ENCODE results near the gene YAF2. TPM values are rescaled to one million over a fixed set of nuclear protein-coding genes. Genes with fewer than 3 reads are reported as not detected.

Gene YAF2
- total RNA-seq, 1 experiment from 2014 or later, result 27.6 TPM

- Histone ChIP-seq H3K36me3 (ENCODE audit: control insufficient read depth, insufficient read depth, low read length) (no peaks in the 10 kb centered on the region), H3K27ac (ENCODE audit: low read length) (no peak overlapping the region), H3K27me3 (ENCODE audit: control insufficient read depth, insufficient read depth, low read length) (no peaks in the 10 kb centered on the region), H3K4me3 (ENCODE audit: low read depth in 2 of 2, low read length in 2 of 2) (no peak overlapping the region), H3K9me3 (ENCODE audit: control insufficient read depth, insufficient read depth, low read depth, low read length) (no peaks in the 10 kb centered on the region), H3K4me1 (ENCODE audit: control insufficient read depth, insufficient read depth, low read length) (peaks cover 10% of the 10 kb centered on the region; the same call in 1 of the 2 replicates)
- POLR2A ChIA-PET, result no interaction called here
- DNase-seq (ENCODE audit: low read depth, low spot score) (no peak), ATAC-seq (no peak)
- intact Hi-C loops (cut with micrococcal nuclease; ENCODE audit: unreplicated experiment) (loop anchor here (5.0 kb wide), 1 partner anchor 205 kb away; no protein-coding TSS in a partner anchor), in situ Hi-C loops (cut with HindIII; ENCODE audit: low pct_unique_long_range_greater_than_20kb, low sequenced_read_pairs) (no loop called here)
- CTCF ChIA-PET, result no interaction called here
- no TSS peak for BruUV-seq (replicated peaks)
- no peak for TF ChIP-seq TCF7L2 (IDR thresholded peaks at IDR 0.05; ENCODE audit: low read depth, low read length)
- no peak for TF ChIP-seq CTCF (IDR thresholded peaks at IDR 0.05)
- TF ChIP-seq SIN3A (IDR thresholded peaks at IDR 0.05; ENCODE audit: borderline replicate concordance, insufficient read depth, low read depth, low read length), result no peak
- TF ChIP-seq REST (IDR thresholded peaks at IDR 0.05; ENCODE audit: insufficient read depth in 1 of 2, low read depth in 2 of 2, low read length in 1 of 2), result no peak
- TF ChIP-seq POLR2AphosphoS5 (IDR thresholded peaks at IDR 0.05; ENCODE audit: low read depth, low read length), result no peak
These were observed 111.1 kb downstream of the YAF2 start for GRCh38 chr12:42126963-42127362.

GRCh38 chr12:42125388-42125767 is 112.7 kb downstream of the YAF2 start:
- CTCF ChIA-PET, result no interaction called here
- no peaks in the 10 kb centered on the region for H3K27me3 ChIP-seq (ENCODE audit: control insufficient read depth, insufficient read depth, low read length)
- no peaks in the 10 kb centered on the region for H3K4me1 ChIP-seq (ENCODE audit: control insufficient read depth, insufficient read depth, low read length)
- TF ChIP-seq POLR2AphosphoS5 (IDR thresholded peaks at IDR 0.05; ENCODE audit: low read depth, low read length) (no peak), REST (IDR thresholded peaks at IDR 0.05; ENCODE audit: insufficient read depth in 1 of 2, low read depth in 2 of 2, low read length in 1 of 2) (no peak), SIN3A (IDR thresholded peaks at IDR 0.05; ENCODE audit: borderline replicate concordance, insufficient read depth, low read depth, low read length) (no peak), TCF7L2 (IDR thresholded peaks at IDR 0.05; ENCODE audit: low read depth, low read length) (no peak), CTCF (IDR thresholded peaks at IDR 0.05) (no peak)
- no peak overlapping the region for H3K4me3 ChIP-seq (ENCODE audit: low read depth in 2 of 2, low read length in 2 of 2)
- H3K36me3 ChIP-seq (ENCODE audit: control insufficient read depth, insufficient read depth, low read length), result no peaks in the 10 kb centered on the region
- H3K27ac ChIP-seq (ENCODE audit: low read length), result no peak overlapping the region
- DNase-seq (ENCODE audit: low read depth, low spot score), result no peak
- H3K9me3 ChIP-seq (ENCODE audit: control insufficient read depth, insufficient read depth, low read depth, low read length), result no peaks in the 10 kb centered on the region
- in situ Hi-C loops (cut with HindIII; ENCODE audit: low pct_unique_long_range_greater_than_20kb, low sequenced_read_pairs) (no loop called here), intact Hi-C loops (cut with micrococcal nuclease; ENCODE audit: unreplicated experiment) (loop anchor here (5.0 kb wide), 1 partner anchor 207 kb away; no protein-coding TSS in a partner anchor)
- no peak for ATAC-seq
- no TSS peak for BruUV-seq (replicated peaks)
- POLR2A ChIA-PET, result no interaction called here

Measured in Panc1 (cell line).